SK-N-SH treated with all-trans-retinoic acid at 6 μM for 48 hours (cell line): ENCODE results near the gene PHACTR3.
"Not testable (repeated sequence)": the region's sequence is repeated elsewhere in the genome, so short reads cannot be mapped to it uniquely, and the experiment has no call there.

Experiments
- ATAC-seq: fragments of 200-7000 bp; cut with Tn5 transposase; 3 replicates; pipeline ENCODE4 v1.9.1; 2020; ENCODE audit warnings: mild to moderate bottlenecking, moderate library complexity
- ARNTL ChIP-seq: fragments of 450-650 bp; formaldehyde crosslinking; IDR thresholded peaks from 2 replicates; pipeline ENCODE4 v1.5.0; 2020; ENCODE audit warnings: low read depth, mild to moderate bottlenecking, moderate library complexity, borderline replicate concordance
- BACH2 ChIP-seq: fragments of 250-450 bp; sonication (Bioruptor Pico); IDR thresholded peaks from 2 replicates; pipeline ENCODE4 v1.9.0; 2021; ENCODE audit warnings: mild to moderate bottlenecking, borderline replicate concordance
- CSDC2 ChIP-seq: fragments of 250-450 bp; sonication (Bioruptor Pico); IDR thresholded peaks from 2 replicates; pipeline ENCODE4 v1.5.0; 2020; ENCODE audit warnings: mild to moderate bottlenecking, moderate library complexity
- ESRRG ChIP-seq: fragments of 250-450 bp; sonication (Bioruptor Pico); IDR thresholded peaks from 2 replicates; pipeline ENCODE4 v1.6.1; 2021; ENCODE audit warnings: mild to moderate bottlenecking
- GLIS3 ChIP-seq: fragments of 250-450 bp; sonication (Bioruptor Pico); IDR thresholded peaks from 2 replicates; pipeline ENCODE4 v1.5.0; 2020; ENCODE audit warnings: mild to moderate bottlenecking, moderate library complexity
- ISL1 ChIP-seq: fragments of 250-450 bp; sonication (Bioruptor Pico); IDR thresholded peaks from 2 replicates; pipeline ENCODE4 v2.1.2; 2022; ENCODE audit warnings: mild to moderate bottlenecking, moderate library complexity
- OSR1 ChIP-seq: fragments of 250-450 bp; sonication (Bioruptor Pico); IDR thresholded peaks from 2 replicates; pipeline ENCODE4 v1.8.0; 2022; ENCODE audit warnings: moderate library complexity, mild to moderate bottlenecking, inconsistent platforms
- PPARA ChIP-seq: fragments of 250-450 bp; sonication (Bioruptor Pico); IDR thresholded peaks from 2 replicates; pipeline ENCODE4 v1.5.0; 2020; ENCODE audit warnings: mild to moderate bottlenecking, borderline replicate concordance
- RARB ChIP-seq: fragments of 250-450 bp; sonication (Bioruptor Pico); IDR thresholded peaks from 2 replicates; pipeline ENCODE4 v1.8.0; 2021; ENCODE audit warnings: mild to moderate bottlenecking, moderate library complexity
- SNAI2 ChIP-seq: fragments of 250-450 bp; sonication (Bioruptor Pico); IDR thresholded peaks from 2 replicates; pipeline ENCODE4 v1.5.0; 2020; ENCODE audit warnings: mild to moderate bottlenecking, moderate library complexity
- TCF4 ChIP-seq: fragments of 250-450 bp; sonication (Bioruptor Pico); IDR thresholded peaks from 2 replicates; pipeline ENCODE4 v1.8.0; 2021; ENCODE audit warnings: mild to moderate bottlenecking, moderate library complexity, borderline replicate concordance
- ZC3H10 ChIP-seq: fragments of 250-450 bp; sonication (Bioruptor Pico); IDR thresholded peaks from 2 replicates; pipeline ENCODE4 v1.5.1; 2021; ENCODE audit warnings: mild to moderate bottlenecking, moderate library complexity
- ZFP3 ChIP-seq: fragments of 250-450 bp; sonication (Bioruptor Pico); IDR thresholded peaks from 2 replicates; pipeline ENCODE4 v1.5.0; 2020; ENCODE audit warnings: mild to moderate bottlenecking, moderate library complexity
- ZFP30 ChIP-seq: fragments of 450-650 bp; formaldehyde crosslinking; IDR thresholded peaks from 2 replicates; pipeline ENCODE4 v1.5.0; 2022; ENCODE audit warnings: mild to moderate bottlenecking, moderate library complexity
- ZNF70 ChIP-seq: fragments of 450-650 bp; formaldehyde crosslinking; IDR thresholded peaks from 2 replicates; pipeline ENCODE4 v1.5.0; 2020; ENCODE audit warnings: mild to moderate bottlenecking, moderate library complexity
- ZNF8 ChIP-seq: fragments of 450-650 bp; formaldehyde crosslinking; IDR thresholded peaks from 2 replicates; pipeline ENCODE4 v1.5.0; 2020; ENCODE audit warnings: mild to moderate bottlenecking, moderate library complexity
- TF ChIP-seq, protein P1 (sequence below): fragments of 250-450 bp; sonication (Bioruptor Pico); IDR thresholded peaks from 2 replicates; pipeline ENCODE4 v1.8.0; 2020; ENCODE audit warnings: mild to moderate bottlenecking, moderate library complexity, borderline replicate concordance
- TF ChIP-seq, protein P2 (sequence below): fragments of 250-450 bp; sonication (Bioruptor Pico); IDR thresholded peaks from 2 replicates; pipeline ENCODE4 v1.5.1; 2020; ENCODE audit warnings: low read depth, mild to moderate bottlenecking, moderate library complexity
- TF ChIP-seq, protein P3 (sequence below): fragments of 250-450 bp; sonication (Bioruptor Pico); IDR thresholded peaks from 2 replicates; pipeline ENCODE4 v1.8.0; 2021; ENCODE audit warnings: low read depth, mild to moderate bottlenecking, moderate library complexity, borderline replicate concordance
- TF ChIP-seq, protein P4 (sequence below): fragments of 250-450 bp; sonication (Bioruptor Pico); IDR thresholded peaks from 2 replicates; pipeline ENCODE4 v1.5.0; 2020; ENCODE audit warnings: mild to moderate bottlenecking, moderate library complexity

Gene PHACTR3

GRCh38 chr20:59850018-59850641 is 245.8 kb downstream of the PHACTR3 start:
- peak; percentile 67; the same call in 2 of the 3 replicates for ATAC-seq
- TF ChIP-seq ARNTL (CRISPR knock-in tag) (no peak), PPARA (CRISPR knock-in tag) (no peak), ESRRG (CRISPR knock-in tag) (no peak), ZC3H10 (no peak), ISL1 (CRISPR knock-in tag) (no peak), ZFP30 (CRISPR knock-in tag) (no peak), CSDC2 (no peak), GLIS3 (CRISPR knock-in tag) (no peak)
- TF ChIP-seq, protein P1, sequence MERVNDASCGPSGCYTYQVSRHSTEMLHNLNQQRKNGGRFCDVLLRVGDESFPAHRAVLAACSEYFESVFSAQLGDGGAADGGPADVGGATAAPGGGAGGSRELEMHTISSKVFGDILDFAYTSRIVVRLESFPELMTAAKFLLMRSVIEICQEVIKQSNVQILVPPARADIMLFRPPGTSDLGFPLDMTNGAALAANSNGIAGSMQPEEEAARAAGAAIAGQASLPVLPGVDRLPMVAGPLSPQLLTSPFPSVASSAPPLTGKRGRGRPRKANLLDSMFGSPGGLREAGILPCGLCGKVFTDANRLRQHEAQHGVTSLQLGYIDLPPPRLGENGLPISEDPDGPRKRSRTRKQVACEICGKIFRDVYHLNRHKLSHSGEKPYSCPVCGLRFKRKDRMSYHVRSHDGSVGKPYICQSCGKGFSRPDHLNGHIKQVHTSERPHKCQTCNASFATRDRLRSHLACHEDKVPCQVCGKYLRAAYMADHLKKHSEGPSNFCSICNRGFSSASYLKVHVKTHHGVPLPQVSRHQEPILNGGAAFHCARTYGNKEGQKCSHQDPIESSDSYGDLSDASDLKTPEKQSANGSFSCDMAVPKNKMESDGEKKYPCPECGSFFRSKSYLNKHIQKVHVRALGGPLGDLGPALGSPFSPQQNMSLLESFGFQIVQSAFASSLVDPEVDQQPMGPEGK (CRISPR knock-in tag), result no peak
- TF ChIP-seq, protein P2, sequence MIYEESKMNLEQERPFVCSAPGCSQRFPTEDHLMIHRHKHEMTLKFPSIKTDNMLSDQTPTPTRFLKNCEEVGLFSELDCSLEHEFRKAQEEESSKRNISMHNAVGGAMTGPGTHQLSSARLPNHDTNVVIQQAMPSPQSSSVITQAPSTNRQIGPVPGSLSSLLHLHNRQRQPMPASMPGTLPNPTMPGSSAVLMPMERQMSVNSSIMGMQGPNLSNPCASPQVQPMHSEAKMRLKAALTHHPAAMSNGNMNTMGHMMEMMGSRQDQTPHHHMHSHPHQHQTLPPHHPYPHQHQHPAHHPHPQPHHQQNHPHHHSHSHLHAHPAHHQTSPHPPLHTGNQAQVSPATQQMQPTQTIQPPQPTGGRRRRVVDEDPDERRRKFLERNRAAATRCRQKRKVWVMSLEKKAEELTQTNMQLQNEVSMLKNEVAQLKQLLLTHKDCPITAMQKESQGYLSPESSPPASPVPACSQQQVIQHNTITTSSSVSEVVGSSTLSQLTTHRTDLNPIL (CRISPR knock-in tag), result no peak

GRCh38 chr20:59856526-59856925 is 252.2 kb downstream of the PHACTR3 start:
- not testable (repeated sequence) for ATAC-seq

DNA sequence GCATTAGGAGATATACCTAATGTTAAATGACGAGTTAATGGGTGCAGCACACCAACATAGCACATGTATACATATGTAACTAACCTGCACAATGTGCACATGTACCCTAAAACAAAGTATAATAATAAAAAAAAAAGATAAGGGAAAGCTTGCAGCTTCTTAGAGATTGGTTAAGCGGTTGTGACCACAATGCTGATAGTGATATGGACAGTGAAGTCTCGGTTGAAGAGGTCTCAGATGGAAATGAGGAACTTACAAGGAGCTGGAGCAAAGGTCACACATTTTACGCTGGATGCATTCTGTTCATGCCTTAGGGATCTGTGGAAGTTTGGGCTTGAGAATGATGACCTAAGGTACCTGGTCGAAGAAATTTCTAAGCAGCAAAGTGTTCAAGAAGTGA is 252.6 kb downstream of the PHACTR3 start:
- not testable (repeated sequence) for ATAC-seq

DNA sequence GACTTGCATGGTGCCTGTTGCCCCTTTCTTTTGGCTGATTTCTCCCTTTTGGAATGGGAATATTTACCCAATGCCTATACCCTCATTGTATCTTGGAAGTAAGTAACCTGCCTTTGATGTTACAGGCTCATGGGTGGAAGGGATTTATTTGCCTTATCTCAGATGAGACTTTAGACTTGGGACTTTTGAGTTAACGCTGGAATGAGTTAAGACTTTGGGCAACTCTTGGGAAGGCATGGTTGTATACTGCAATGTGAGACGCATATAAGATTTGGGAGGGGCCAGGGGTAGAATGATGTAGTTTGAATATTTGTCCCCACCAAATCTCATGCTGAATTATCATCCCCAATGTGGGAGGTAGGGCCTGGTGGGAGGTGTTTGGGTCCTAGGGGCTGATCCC is 253.6 kb downstream of the PHACTR3 start:
- TF ChIP-seq ZC3H10 (no peak), ZNF8 (CRISPR knock-in tag) (no peak), ZNF70 (no peak), OSR1 (no peak), TCF4 (no peak)
- TF ChIP-seq, protein P3, sequence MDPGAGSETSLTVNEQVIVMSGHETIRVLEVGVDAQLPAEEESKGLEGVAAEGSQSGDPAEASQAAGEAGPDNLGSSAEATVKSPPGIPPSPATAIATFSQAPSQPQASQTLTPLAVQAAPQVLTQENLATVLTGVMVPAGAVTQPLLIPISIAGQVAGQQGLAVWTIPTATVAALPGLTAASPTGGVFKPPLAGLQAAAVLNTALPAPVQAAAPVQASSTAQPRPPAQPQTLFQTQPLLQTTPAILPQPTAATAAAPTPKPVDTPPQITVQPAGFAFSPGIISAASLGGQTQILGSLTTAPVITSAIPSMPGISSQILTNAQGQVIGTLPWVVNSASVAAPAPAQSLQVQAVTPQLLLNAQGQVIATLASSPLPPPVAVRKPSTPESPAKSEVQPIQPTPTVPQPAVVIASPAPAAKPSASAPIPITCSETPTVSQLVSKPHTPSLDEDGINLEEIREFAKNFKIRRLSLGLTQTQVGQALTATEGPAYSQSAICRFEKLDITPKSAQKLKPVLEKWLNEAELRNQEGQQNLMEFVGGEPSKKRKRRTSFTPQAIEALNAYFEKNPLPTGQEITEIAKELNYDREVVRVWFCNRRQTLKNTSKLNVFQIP (CRISPR knock-in tag), result no peak
- TF ChIP-seq, protein P4, sequence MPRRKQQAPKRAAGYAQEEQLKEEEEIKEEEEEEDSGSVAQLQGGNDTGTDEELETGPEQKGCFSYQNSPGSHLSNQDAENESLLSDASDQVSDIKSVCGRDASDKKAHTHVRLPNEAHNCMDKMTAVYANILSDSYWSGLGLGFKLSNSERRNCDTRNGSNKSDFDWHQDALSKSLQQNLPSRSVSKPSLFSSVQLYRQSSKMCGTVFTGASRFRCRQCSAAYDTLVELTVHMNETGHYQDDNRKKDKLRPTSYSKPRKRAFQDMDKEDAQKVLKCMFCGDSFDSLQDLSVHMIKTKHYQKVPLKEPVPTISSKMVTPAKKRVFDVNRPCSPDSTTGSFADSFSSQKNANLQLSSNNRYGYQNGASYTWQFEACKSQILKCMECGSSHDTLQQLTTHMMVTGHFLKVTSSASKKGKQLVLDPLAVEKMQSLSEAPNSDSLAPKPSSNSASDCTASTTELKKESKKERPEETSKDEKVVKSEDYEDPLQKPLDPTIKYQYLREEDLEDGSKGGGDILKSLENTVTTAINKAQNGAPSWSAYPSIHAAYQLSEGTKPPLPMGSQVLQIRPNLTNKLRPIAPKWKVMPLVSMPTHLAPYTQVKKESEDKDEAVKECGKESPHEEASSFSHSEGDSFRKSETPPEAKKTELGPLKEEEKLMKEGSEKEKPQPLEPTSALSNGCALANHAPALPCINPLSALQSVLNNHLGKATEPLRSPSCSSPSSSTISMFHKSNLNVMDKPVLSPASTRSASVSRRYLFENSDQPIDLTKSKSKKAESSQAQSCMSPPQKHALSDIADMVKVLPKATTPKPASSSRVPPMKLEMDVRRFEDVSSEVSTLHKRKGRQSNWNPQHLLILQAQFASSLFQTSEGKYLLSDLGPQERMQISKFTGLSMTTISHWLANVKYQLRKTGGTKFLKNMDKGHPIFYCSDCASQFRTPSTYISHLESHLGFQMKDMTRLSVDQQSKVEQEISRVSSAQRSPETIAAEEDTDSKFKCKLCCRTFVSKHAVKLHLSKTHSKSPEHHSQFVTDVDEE, result no peak
- TF ChIP-seq, protein P2 (CRISPR knock-in tag), result no peak
- no peak for ATAC-seq

- ATAC-seq, result no peak
- TF ChIP-seq, protein P1 (CRISPR knock-in tag), result no peak
- TF ChIP-seq RARB (CRISPR knock-in tag) (no peak), ARNTL (CRISPR knock-in tag) (no peak), CSDC2 (no peak), ZNF70 (no peak), ZFP3 (CRISPR knock-in tag) (no peak), PPARA (CRISPR knock-in tag) (no peak), SNAI2 (CRISPR knock-in tag) (no peak), ZFP30 (CRISPR knock-in tag) (no peak), ISL1 (CRISPR knock-in tag) (no peak), BACH2 (CRISPR knock-in tag) (no peak)
- TF ChIP-seq, protein P2 (CRISPR knock-in tag), result no peak
- TF ChIP-seq, protein P3 (CRISPR knock-in tag), result no peak
Observed at GRCh38 chr20:59858425-59858824, 254.1 kb downstream of the PHACTR3 start.
